ENCODE results near the gene NFAT5. TPM values are rescaled to one million over a fixed set of nuclear protein-coding genes. Genes with fewer than 3 reads are reported as not detected.

NFAT5 gene
- total RNA-seq, 2 experiments from 2014 or later, result 6.7 to 29.7 TPM

- Histone ChIP-seq H3K27ac (ENCODE audit: low read depth, low read length, poor library complexity, severe bottlenecking) (no peak overlapping the region), H3K4me1 (ENCODE audit: insufficient read depth, low read length, poor library complexity, severe bottlenecking) (peaks cover 12% of the 10 kb centered on the region), H3K9me3 (ENCODE audit: low read length) (no peaks in the 10 kb centered on the region), H2AFZ (ENCODE audit: low read length) (peak overlapping the region; percentile 15; the same call in 1 of the 2 replicates), H3K9me2 (ENCODE audit: insufficient read depth, low read length) (no peaks in the 10 kb centered on the region), H3K36me3 (ENCODE audit: insufficient read depth, low read length) (no peaks in the 10 kb centered on the region), H4K20me1 (ENCODE audit: insufficient read depth, low read length) (no peaks in the 10 kb centered on the region), H3K79me2 (ENCODE audit: insufficient read depth, low read depth, low read length) (no peaks in the 10 kb centered on the region), H3K4me3 (ENCODE audit: low read depth, low read length, poor library complexity, severe bottlenecking) (no peak overlapping the region), H3K4me2 (ENCODE audit: low read length) (no peak overlapping the region)
- DNase-seq (ENCODE audit: low spot score), result no peak
- intact Hi-C loops (cut with micrococcal nuclease; ENCODE audit: unreplicated experiment), result no loop called here
- TF ChIP-seq CTCF (conservative IDR thresholded peaks at IDR 0.05; ENCODE audit: low read length), result no peak
- no peak for TF ChIP-seq EZH2phosphoT487 (IDR thresholded peaks at IDR 0.05; ENCODE audit: borderline replicate concordance, low read depth, low read length)
- ChIA-PET CTCF (ENCODE audit: unreplicated experiment) (no interaction called here), POLR2A (interaction anchor here (1.1 kb wide), 1 partner anchor 36 kb away, joined by 3 read pairs; no protein-coding TSS in a partner anchor)
- no TSS peak for BruUV-seq (replicated peaks)
Measured at GRCh38 chr16:69532641-69533455, 32.9 kb upstream of the NFAT5 start.

GRCh38 chr16:69534720-69535119 is 31.0 kb upstream of the NFAT5 start:
- H3K4me2 ChIP-seq (ENCODE audit: low read length), result no peak overlapping the region
- no peaks in the 10 kb centered on the region for H3K36me3 ChIP-seq (ENCODE audit: insufficient read depth, low read length)
- TF ChIP-seq EZH2phosphoT487 (IDR thresholded peaks at IDR 0.05; ENCODE audit: borderline replicate concordance, low read depth, low read length) (no peak), CTCF (conservative IDR thresholded peaks at IDR 0.05; ENCODE audit: low read length) (no peak)
- H3K4me3 ChIP-seq (ENCODE audit: low read depth, low read length, poor library complexity, severe bottlenecking), result no peak overlapping the region
- intact Hi-C loops (cut with micrococcal nuclease; ENCODE audit: unreplicated experiment), result no loop called here
- BruUV-seq (replicated peaks), result no TSS peak
- H3K79me2 ChIP-seq (ENCODE audit: insufficient read depth, low read depth, low read length), result no peaks in the 10 kb centered on the region
- no peak overlapping the region for H2AFZ ChIP-seq (ENCODE audit: low read length)
- no peaks in the 10 kb centered on the region for H3K9me2 ChIP-seq (ENCODE audit: insufficient read depth, low read length)
- H3K9me3 ChIP-seq (ENCODE audit: low read length), result no peaks in the 10 kb centered on the region
- CTCF ChIA-PET (ENCODE audit: unreplicated experiment), result no interaction called here
- H4K20me1 ChIP-seq (ENCODE audit: insufficient read depth, low read length), result no peaks in the 10 kb centered on the region
- H3K4me1 ChIP-seq (ENCODE audit: insufficient read depth, low read length, poor library complexity, severe bottlenecking), result peaks cover 12% of the 10 kb centered on the region
- no peak overlapping the region for H3K27ac ChIP-seq (ENCODE audit: low read depth, low read length, poor library complexity, severe bottlenecking)
- no peak for DNase-seq (ENCODE audit: low spot score)
- POLR2A ChIA-PET, result interaction anchor here (0.6 kb wide), 1 partner anchor 338 kb away, joined by 3 read pairs; no protein-coding TSS in a partner anchor
